ENCODE results near the gene ZNF512. TPM values are rescaled to one million over a fixed set of nuclear protein-coding genes. Genes with fewer than 3 reads are reported as not detected.

The ZNF512 gene
- polyA plus RNA-seq, 1 donor (not counting 4 experiments of a cell fraction or from before 2014, with no cell fraction given), result 16.6 TPM

DNA sequence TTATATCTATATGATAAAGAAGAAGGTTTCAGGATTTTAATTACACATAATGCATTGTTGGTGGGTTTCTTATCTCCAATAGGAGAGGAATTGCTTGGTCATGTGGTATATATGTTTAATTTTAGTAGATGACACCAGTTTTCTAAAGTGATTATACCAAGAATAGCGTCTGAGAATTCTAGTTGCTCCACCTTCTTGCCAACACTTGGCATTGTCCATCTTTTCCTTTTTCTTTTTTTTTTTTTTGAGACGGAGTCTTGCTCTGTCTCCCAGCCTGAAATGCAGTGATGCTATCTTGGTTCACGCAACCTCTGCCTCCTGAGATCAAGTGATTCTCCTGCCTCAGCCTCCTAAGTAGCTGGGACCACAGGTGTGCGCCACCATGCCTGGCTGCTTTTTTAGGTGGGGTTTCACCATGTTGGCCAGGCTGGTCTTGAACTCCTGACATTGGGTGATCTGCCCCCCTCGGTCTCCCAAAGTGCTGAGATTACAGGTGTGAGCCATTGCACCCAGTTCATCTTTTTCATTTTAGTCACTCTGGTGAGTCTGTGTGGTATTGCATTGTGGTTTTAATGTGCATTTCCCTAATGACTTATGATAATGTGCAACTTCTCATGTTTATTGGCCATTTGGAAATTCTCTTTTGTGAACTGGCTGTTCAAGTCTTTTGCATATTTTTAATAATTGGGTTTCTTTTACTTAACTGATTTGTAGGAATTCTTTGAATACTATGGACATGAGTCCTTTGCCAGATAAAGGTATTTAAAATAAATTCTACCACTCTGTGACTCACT lies 37.3 kb upstream of the ZNF512 start:
- TF ChIP-seq EZH2 (IDR thresholded peaks at IDR 0.05; ENCODE audit: low read length), result no peak
- TF ChIP-seq, protein P1, sequence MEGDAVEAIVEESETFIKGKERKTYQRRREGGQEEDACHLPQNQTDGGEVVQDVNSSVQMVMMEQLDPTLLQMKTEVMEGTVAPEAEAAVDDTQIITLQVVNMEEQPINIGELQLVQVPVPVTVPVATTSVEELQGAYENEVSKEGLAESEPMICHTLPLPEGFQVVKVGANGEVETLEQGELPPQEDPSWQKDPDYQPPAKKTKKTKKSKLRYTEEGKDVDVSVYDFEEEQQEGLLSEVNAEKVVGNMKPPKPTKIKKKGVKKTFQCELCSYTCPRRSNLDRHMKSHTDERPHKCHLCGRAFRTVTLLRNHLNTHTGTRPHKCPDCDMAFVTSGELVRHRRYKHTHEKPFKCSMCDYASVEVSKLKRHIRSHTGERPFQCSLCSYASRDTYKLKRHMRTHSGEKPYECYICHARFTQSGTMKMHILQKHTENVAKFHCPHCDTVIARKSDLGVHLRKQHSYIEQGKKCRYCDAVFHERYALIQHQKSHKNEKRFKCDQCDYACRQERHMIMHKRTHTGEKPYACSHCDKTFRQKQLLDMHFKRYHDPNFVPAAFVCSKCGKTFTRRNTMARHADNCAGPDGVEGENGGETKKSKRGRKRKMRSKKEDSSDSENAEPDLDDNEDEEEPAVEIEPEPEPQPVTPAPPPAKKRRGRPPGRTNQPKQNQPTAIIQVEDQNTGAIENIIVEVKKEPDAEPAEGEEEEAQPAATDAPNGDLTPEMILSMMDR (optimal IDR thresholded peaks at IDR 0.05 in 1 of 3, IDR thresholded peaks at IDR 0.05 in 1 of 3, conservative IDR thresholded peaks at IDR 0.05 in 1 of 3; ENCODE audit: extremely low read depth in 1 of 3, insufficient read depth in 2 of 3, low read length in 3 of 3), result no peak
- no peak for FAIRE-seq
- no peaks in the 10 kb centered on the region for H3K79me2 ChIP-seq (ENCODE audit: control insufficient read depth, insufficient read depth, low read length)
- H3K27ac ChIP-seq (ENCODE audit: control insufficient read depth, insufficient read depth, low read length), result no peak overlapping the region
- H3K4me1 ChIP-seq (ENCODE audit: control insufficient read depth, extremely low read depth, insufficient read depth, low read length), result no peaks in the 10 kb centered on the region
- no peak overlapping the region for H3K9ac ChIP-seq (ENCODE audit: control insufficient read depth, extremely low read depth, insufficient read depth, low read length)
- no peaks in the 10 kb centered on the region for H3K36me3 ChIP-seq (ENCODE audit: control insufficient read depth in 2 of 2, extremely low read depth in 1 of 2, insufficient read depth in 2 of 2, low read length in 2 of 2)
- DNase-seq (ENCODE audit: low read depth, low spot score), result peak; percentile 40
- H2AFZ ChIP-seq (ENCODE audit: control insufficient read depth, low read length), result no peak overlapping the region
- H3K9me1 ChIP-seq (ENCODE audit: control insufficient read depth, extremely low read depth, insufficient read depth, low read length), result no peaks in the 10 kb centered on the region
- no peaks in the 10 kb centered on the region for H3K9me3 ChIP-seq (ENCODE audit: control insufficient read depth, low read depth, low read length)
- dilution Hi-C loops (cut with MboI; ENCODE audit: extremely low pct_ligation_motif_present, low sequenced_read_pairs), result no loop called here
- no peaks in the 10 kb centered on the region for H3K27me3 ChIP-seq (ENCODE audit: control insufficient read depth, extremely low read depth, insufficient read depth, low read length)
- no peaks in the 10 kb centered on the region for H4K20me1 ChIP-seq (ENCODE audit: control insufficient read depth, extremely low read depth, insufficient read depth, low read length)
- H3K4me3 ChIP-seq (ENCODE audit: control insufficient read depth in 2 of 3, extremely low read depth in 1 of 3, insufficient read depth in 2 of 3, low read depth in 1 of 3, low read length in 3 of 3), result no peak overlapping the region
- no peak overlapping the region for H3K4me2 ChIP-seq (ENCODE audit: control insufficient read depth, extremely low read depth, insufficient read depth, low read depth, low read length)

DNA sequence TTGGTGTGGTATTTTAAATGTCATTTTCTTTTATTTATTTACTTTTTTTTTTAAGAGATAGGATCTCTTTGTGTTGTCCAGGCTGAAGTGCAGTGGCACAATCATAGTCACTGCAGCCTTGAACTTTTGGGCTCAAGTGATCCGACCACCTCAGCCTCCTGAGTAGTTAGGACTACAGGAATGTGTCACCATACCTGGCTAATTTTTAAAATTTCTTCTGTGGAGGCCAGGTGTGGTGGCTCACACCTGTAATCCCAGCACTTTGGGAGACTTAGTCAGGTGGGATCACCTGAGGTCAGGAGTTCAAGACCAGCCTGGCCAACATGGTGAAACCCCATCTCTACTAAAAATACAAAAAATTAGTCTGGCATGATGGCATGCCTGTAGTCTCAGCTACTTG lies 33.5 kb upstream of the ZNF512 start:
- Histone ChIP-seq H2AFZ (ENCODE audit: control insufficient read depth, low read length) (no peak overlapping the region), H3K9ac (ENCODE audit: control insufficient read depth, extremely low read depth, insufficient read depth, low read length) (no peak overlapping the region), H3K9me3 (ENCODE audit: control insufficient read depth, low read depth, low read length) (no peaks in the 10 kb centered on the region), H4K20me1 (ENCODE audit: control insufficient read depth, extremely low read depth, insufficient read depth, low read length) (no peaks in the 10 kb centered on the region), H3K79me2 (ENCODE audit: control insufficient read depth, insufficient read depth, low read length) (no peaks in the 10 kb centered on the region), H3K36me3 (ENCODE audit: control insufficient read depth in 2 of 2, extremely low read depth in 1 of 2, insufficient read depth in 2 of 2, low read length in 2 of 2) (no peaks in the 10 kb centered on the region), H3K4me2 (ENCODE audit: control insufficient read depth, extremely low read depth, insufficient read depth, low read depth, low read length) (no peak overlapping the region), H3K27ac (ENCODE audit: control insufficient read depth, insufficient read depth, low read length) (no peak overlapping the region), H3K9me1 (ENCODE audit: control insufficient read depth, extremely low read depth, insufficient read depth, low read length) (no peaks in the 10 kb centered on the region), H3K27me3 (ENCODE audit: control insufficient read depth, extremely low read depth, insufficient read depth, low read length) (no peaks in the 10 kb centered on the region), H3K4me3 (ENCODE audit: control insufficient read depth in 2 of 3, extremely low read depth in 1 of 3, insufficient read depth in 2 of 3, low read depth in 1 of 3, low read length in 3 of 3) (no peak overlapping the region), H3K4me1 (ENCODE audit: control insufficient read depth, extremely low read depth, insufficient read depth, low read length) (no peaks in the 10 kb centered on the region)
- dilution Hi-C loops (cut with MboI; ENCODE audit: extremely low pct_ligation_motif_present, low sequenced_read_pairs), result no loop called here
- DNase-seq (ENCODE audit: low read depth, low spot score) (no peak), FAIRE-seq (no peak)
- TF ChIP-seq, protein P1 (optimal IDR thresholded peaks at IDR 0.05 in 1 of 3, IDR thresholded peaks at IDR 0.05 in 1 of 3, conservative IDR thresholded peaks at IDR 0.05 in 1 of 3; ENCODE audit: extremely low read depth in 1 of 3, insufficient read depth in 2 of 3, low read length in 3 of 3), result no peak
- no peak for TF ChIP-seq EZH2 (IDR thresholded peaks at IDR 0.05; ENCODE audit: low read length)

Data from keratinocyte (primary cell).